Tibial nerve (tissue), 4 donors: Measurements from ENCODE around the gene SHROOM3. TPM values are rescaled to one million over a fixed set of nuclear protein-coding genes. Genes with fewer than 3 reads are reported as not detected.

ENCODE experiments used
- DNase-seq, 2 donors: peaks; one replicate each; pipeline ENCODE4 v3.0.0-alpha.2; 2019; ENCODE audit warnings: low spot score in 2 of 2
- H3K27ac ChIP-seq, 4 donors: fragments of 200-600 bp; sonication (generic) in 3 of 4; one replicate each; pipeline ENCODE4 v1.5.1; 2017 to 2019; ENCODE audit warnings: mild to moderate bottlenecking in 1 of 4
- H3K27me3 ChIP-seq, 2 donors: fragments of 200-600 bp; sonication (generic) in 1 of 2; one replicate each; pipeline versions ENCODE4 v1.5.1 to v1.6.0; 2017 to 2019
- H3K36me3 ChIP-seq, 3 donors: fragments of 200-600 bp; sonication (generic); one replicate each; pipeline ENCODE4 v1.5.1; 2018 to 2019
- H3K4me1 ChIP-seq, 4 donors: fragments of 200-600 bp; sonication (generic) in 3 of 4; one replicate each; pipeline ENCODE4 v1.5.1; 2017 to 2019
- H3K4me3 ChIP-seq, 4 donors: fragments of 200-600 bp; sonication (generic) in 3 of 4; one replicate each; pipeline ENCODE4 v1.5.1; 2017 to 2019; ENCODE audit warnings: mild to moderate bottlenecking in 1 of 4, moderate library complexity in 1 of 4
- H3K9me3 ChIP-seq, 4 donors: fragments of 200-600 bp; sonication (generic) in 3 of 4; one replicate each; pipeline ENCODE4 v1.5.1; 2017 to 2019
- EP300 ChIP-seq, 2 donors: sonication (generic); formaldehyde crosslinking; IDR thresholded peaks; one replicate each; pipeline ENCODE4 v1.6.1; 2017; ENCODE audit warnings: antibody characterized with exemption in 2 of 2, mild to moderate bottlenecking in 1 of 2
- POLR2A ChIP-seq, 2 donors: fragments of 450-650 bp; IDR thresholded peaks; one replicate each; pipeline ENCODE4 v1.6.1; 2017; ENCODE audit warnings: antibody characterized with exemption in 2 of 2, mild to moderate bottlenecking in 2 of 2, moderate library complexity in 2 of 2
- WGBS, 2 donors: methylation state at CpG; one replicate each; pipeline ENCODE4 v1.1.5; 2018; 5-methylcytosine and 5-hydroxymethylcytosine counted together
- small RNA-seq: library from RNA; depleted of rRNA; stranded (forward); fragments of <200 nt; gene quantifications from one replicate; pipeline ENCODE3, GENCODE V24; 2016
- total RNA-seq, 4 donors: library from RNA; depleted of rRNA; stranded (reverse); fragments of >200 nt; gene quantifications; one replicate each; pipeline ENCODE4 v1.1.0, GENCODE V29; 2016
- TF ChIP-seq, protein P1 (sequence below), 5 experiments: fragments of 200-600 bp in 3 of 5; fragments of 450-650 bp in 2 of 5; sonication (generic) in 3 of 5; IDR thresholded peaks; one replicate each; pipeline ENCODE4 v1.5.1; 2016 to 2019; ENCODE audit warnings: antibody characterized with exemption in 5 of 5, mild to moderate bottlenecking in 3 of 5, moderate library complexity in 2 of 5

Gene SHROOM3
- total RNA-seq, 4 donors from 2014 or later: 28.0 to 49.8 (median 37.9) TPM

DNA sequence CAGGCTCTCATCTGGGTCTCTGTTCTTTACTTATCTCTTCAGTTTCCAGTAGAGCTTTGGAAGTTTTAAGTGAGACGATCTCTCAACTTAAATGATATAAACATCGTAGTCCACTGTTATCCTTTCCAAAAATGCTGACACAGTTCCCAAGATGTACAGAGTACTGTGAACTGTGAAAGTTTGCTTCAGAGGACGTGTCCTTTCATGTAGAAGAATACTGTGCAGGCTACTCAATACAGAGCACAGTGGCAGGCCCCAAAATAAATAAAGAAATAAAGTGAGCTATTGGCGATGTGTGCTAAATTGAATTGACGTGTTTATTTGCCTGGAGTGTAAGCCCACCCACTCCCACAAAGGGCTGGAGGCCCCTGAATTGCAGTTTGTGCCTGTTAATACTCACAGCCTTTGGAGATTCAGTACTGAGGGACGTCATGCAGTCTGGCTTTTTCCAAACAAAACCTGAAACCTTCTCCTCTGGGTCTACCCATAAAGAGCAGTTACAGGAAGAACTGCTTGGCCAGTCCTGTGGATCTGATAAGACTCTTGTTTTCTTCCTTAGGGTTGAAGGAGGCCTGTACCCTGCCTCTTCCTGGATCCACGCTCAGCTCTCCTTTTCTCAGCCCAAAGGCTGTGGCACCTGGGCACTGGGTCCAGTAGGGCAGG is 396.8 kb downstream of the SHROOM3 start:
- WGBS, 2 donors: 54 to 59% methylated on average over 7 of the region's 7 CpGs
- H3K36me3 ChIP-seq: no peaks in the 10 kb centered on the region
- TF ChIP-seq POLR2A (IDR thresholded peaks at IDR 0.05) (no peak), EP300 (IDR thresholded peaks at IDR 0.05) (no peak)
- TF ChIP-seq, protein P1, sequence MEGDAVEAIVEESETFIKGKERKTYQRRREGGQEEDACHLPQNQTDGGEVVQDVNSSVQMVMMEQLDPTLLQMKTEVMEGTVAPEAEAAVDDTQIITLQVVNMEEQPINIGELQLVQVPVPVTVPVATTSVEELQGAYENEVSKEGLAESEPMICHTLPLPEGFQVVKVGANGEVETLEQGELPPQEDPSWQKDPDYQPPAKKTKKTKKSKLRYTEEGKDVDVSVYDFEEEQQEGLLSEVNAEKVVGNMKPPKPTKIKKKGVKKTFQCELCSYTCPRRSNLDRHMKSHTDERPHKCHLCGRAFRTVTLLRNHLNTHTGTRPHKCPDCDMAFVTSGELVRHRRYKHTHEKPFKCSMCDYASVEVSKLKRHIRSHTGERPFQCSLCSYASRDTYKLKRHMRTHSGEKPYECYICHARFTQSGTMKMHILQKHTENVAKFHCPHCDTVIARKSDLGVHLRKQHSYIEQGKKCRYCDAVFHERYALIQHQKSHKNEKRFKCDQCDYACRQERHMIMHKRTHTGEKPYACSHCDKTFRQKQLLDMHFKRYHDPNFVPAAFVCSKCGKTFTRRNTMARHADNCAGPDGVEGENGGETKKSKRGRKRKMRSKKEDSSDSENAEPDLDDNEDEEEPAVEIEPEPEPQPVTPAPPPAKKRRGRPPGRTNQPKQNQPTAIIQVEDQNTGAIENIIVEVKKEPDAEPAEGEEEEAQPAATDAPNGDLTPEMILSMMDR (IDR thresholded peaks at IDR 0.05): no peak

More for the DNA sequence above, 396.8 kb downstream of the SHROOM3 start:
- Histone ChIP-seq H3K4me1 (peaks cover 0 to 15% (median 0%) of the 10 kb centered on the region in 4 donors), H3K4me3 (peak overlapping the region in 1 of 4 donors; percentile 1), H3K27ac (peak overlapping the region in 3 of 4 donors; percentile 26 to 75 (median 66)), H3K9me3 (no peaks in the 10 kb centered on the region), H3K27me3 (no peaks in the 10 kb centered on the region)
- DNase-seq: no peak

Small RNAs within 50 kb of the gene (small RNA-seq; reads per million reads assigned to genes)
- not detected for gene MIR4450
- gene RF00278: not detected
- gene RNU6-145P: not detected

Other genes with a start within 250 kb of the SHROOM3 start
- gene SCARB2, start 221.4 kb upstream of the SHROOM3 start, total RNA-seq: 100 to 1,000 TPM; 126 to 219 (median 143) TPM
- 1 to 10 TPM in 3 of 4 donors, under 1 TPM in 1; 0.30 to 4.6 (median 1.5) TPM for gene FAM47E, start 183.5 kb upstream of the SHROOM3 start, total RNA-seq
- gene STBD1, start 128.5 kb upstream of the SHROOM3 start, total RNA-seq: 10 to 100 TPM in 2 of 4 donors, 1 to 10 TPM in 2; 2.3 to 11.1 (median 6.7) TPM
- 1 to 10 TPM in 2 of 4 donors, under 1 TPM in 2; 0.39 to 8.4 (median 0.86) TPM for gene CCDC158, start 14.1 kb upstream of the SHROOM3 start, total RNA-seq